ENCODE measurements around the gene SYNE1.
A peak's percentile ranks its signal among the peaks of the same experiment; 100 is the strongest.

Gene SYNE1

GRCh38 chr6:152226119-152226518 is 411.0 kb downstream of the SYNE1 start:
- no peak overlapping the region for H3K4me3 ChIP-seq (ENCODE audit: low read depth, low read length)
- DNase-seq (ENCODE audit: low read depth) = no peak

DNA sequence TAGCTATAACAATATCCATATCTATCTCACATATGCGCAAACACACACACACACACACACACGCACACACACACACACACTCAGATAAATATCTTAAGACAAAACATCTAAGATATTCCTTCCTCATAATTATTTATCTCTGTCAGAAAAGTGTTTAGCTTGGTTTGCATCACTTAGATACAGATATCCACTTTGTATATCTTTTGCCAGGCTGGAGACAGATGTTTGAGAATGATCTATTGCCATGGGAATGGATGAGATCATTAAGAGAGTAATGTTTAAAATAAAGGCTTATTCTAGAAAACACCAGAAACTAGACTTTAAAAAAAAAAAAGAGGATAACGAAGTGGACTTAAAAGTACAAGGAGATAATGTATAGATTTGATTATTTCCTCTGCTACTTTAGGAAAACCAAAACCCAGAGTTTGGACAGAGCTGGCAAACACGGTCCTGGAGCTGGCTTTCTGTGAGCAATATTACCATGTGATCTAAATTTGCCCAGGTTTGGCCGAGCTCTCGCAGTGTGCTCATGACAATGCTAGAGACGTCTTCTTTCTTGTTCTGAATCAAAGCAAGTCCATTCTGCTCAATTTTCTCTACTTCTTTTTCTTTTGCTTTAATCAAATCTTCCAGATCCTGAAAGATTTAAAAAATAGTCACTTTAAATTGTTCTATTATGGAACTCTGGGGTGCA is 411.8 kb downstream of the SYNE1 start:
- DNase-seq (ENCODE audit: low read depth) = no peak
- H3K4me3 ChIP-seq (ENCODE audit: low read depth, low read length) = no peak overlapping the region

DNA sequence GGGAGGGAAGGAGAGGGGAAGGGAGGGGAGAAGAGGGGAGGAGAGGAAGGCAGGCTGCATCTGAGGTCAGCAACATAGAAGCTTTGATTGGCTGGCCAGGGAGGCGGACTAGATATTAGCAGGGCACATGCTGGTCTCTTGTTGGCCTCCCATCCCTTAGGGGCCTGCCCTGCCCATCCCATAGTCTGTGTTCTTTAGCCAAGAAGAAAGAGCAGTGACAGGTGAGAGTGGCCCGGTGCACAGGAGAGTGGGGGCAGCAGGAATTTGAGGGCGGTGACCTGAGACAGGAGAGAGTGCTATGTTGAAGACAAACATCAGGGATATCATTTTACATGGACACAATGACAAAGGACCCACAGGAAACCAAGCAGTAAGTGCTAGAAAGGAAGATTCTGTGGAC is 413.5 kb downstream of the SYNE1 start:
- H3K4me3 ChIP-seq (ENCODE audit: low read depth, low read length) = no peak overlapping the region
- DNase-seq (ENCODE audit: low read depth) = no peak

- no peak for DNase-seq (ENCODE audit: low read depth)
These were observed 415.1 kb downstream of the SYNE1 start for GRCh38 chr6:152221806-152222628.

DNA sequence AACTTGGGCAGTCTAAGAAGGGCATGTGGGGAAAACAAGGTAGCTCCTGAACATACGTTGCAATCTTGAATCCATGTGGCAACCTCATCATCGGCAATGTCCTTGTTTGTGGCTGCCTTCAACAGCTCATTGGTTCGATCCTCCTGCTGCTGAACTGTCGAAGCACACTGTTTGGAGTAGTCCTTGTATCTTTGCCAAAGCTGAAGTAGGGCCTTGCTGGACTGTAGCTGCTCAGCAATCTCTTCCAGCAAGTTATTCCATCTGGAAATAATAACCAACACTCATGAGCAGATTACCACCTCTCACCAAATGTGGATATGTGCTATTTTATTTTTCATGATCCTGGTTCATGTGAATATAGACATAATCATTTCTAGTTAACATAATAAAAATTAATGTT is 416.4 kb downstream of the SYNE1 start:
- DNase-seq (ENCODE audit: low read depth) = no peak

More at GRCh38 chr6:152221806-152222628, 415.1 kb downstream of the SYNE1 start:
- H3K4me3 ChIP-seq (ENCODE audit: low read depth, low read length) = no peak overlapping the region

DNA sequence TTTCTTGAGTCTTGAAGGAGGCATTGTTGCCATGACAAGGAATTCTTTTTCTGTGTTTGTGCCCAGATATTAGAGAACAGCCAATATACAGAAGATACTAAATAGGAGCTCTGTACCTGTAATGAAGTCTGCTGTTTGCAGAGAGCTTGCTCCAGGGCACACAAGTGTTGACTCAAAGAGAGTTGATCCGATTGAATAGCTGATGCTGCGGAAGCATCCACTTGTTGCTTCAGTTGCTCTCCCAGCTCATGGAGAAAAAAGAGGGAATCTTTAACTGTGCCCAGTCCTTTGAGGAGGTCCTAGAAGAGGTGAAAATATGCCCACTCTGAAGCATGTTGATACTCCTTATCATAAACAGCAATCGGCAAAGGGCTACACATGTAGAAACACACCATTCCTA is 418.3 kb downstream of the SYNE1 start:
- H3K4me3 ChIP-seq (ENCODE audit: low read depth, low read length) = no peak overlapping the region
- no peak for DNase-seq (ENCODE audit: low read depth)

More for the DNA sequence above, 416.4 kb downstream of the SYNE1 start:
- no peak overlapping the region for H3K4me3 ChIP-seq (ENCODE audit: low read depth, low read length)

- DNase-seq (ENCODE audit: low read depth) = no peak
These were observed 424.7 kb downstream of the SYNE1 start for GRCh38 chr6:152212437-152212836.

DNA sequence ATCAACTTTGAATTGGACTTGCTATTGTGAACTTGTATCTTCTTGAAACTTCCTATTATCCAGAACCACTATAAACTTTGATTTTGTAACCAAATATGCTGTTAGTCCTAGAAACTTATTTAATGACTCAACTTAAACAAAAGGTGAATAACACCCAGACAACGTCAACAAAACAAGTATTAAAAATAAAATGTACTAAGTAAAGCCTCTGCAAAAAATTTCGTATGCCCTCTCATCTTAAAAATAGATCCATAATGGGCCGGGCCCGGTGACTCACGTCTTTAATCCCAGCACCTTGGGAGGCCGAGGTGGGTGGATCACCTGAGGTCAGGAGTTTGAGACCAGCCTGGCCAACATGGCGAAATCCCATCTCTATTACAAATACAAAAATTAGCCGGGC is 428.0 kb downstream of the SYNE1 start:
- H3K4me3 ChIP-seq (ENCODE audit: low read depth, low read length) = no peak overlapping the region
- no peak for DNase-seq (ENCODE audit: low read depth)

More at GRCh38 chr6:152212437-152212836, 424.7 kb downstream of the SYNE1 start:
- H3K4me3 ChIP-seq (ENCODE audit: low read depth, low read length) = no peak overlapping the region

DNA sequence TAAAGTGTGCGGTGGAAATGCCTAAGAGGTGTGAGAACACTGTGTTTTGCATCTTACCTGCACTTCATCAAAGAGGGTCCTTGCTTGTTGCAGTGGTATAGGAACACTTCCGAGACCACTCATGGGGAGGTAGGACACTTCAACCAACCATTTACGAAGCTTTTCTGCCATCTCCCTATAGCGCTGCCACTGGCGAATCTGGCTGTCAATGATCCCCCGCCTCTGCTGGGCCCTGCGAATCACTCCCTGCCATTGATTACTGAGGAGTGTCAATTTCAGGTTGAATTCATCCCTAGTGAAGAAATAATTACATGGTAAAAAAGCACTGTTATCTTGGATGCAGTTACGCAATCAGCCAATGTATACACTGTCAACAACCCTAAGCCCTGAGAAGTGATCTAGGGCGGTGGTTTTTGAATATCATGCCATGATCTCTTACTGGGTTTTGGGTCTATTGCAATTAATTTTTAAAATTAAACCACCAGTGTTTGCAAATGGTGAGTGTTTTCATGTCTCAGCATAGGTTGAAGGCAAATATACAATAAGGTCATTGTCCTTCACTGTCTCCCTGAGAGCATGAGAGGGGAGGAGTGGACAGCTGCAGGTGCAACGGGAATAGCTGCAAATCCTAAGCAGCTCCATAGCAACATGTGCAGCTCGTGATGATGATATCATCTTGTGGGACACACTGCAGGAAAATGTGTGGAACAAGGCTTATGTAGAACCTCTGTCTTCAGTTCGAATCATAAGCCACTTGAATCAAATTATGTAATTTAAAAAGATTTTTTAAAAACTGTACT is 429.0 kb downstream of the SYNE1 start:
- no peak for DNase-seq (ENCODE audit: low read depth)
- no peak overlapping the region for H3K4me3 ChIP-seq (ENCODE audit: low read depth, low read length)

GRCh38 chr6:152206072-152206818 is 430.9 kb downstream of the SYNE1 start:
- no peak overlapping the region for H3K4me3 ChIP-seq (ENCODE audit: low read depth, low read length)
- no peak for DNase-seq (ENCODE audit: low read depth)

GRCh38 chr6:152204591-152204990 is 432.6 kb downstream of the SYNE1 start:
- no peak for DNase-seq (ENCODE audit: low read depth)
- H3K4me3 ChIP-seq (ENCODE audit: low read depth, low read length) = no peak overlapping the region

- DNase-seq (ENCODE audit: low read depth) = no peak
These were observed 436.0 kb downstream of the SYNE1 start for GRCh38 chr6:152201120-152201519.

DNA sequence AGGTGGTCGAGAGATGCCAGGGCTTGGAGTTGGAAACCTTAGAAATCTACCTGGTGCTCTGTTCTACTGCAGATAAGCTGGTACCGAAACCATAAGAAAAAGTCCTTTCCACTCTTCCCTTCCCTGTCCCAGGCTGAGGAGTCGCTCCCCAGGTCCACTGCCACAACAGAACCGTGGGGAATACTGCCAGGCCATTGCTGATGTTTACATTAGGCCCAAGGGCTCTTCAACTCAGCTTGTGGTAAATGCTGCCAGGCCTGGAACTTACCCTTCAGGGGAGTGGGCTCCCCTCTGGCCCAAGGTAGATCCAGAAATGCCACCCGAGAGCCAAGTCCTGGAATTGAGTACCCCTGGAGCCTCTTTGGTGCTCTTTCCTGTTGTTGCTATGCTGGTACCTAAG is 441.3 kb downstream of the SYNE1 start:
- H3K4me3 ChIP-seq (ENCODE audit: low read depth, low read length) = no peak overlapping the region
- DNase-seq (ENCODE audit: low read depth) = no peak

More at GRCh38 chr6:152201120-152201519, 436.0 kb downstream of the SYNE1 start:
- no peak overlapping the region for H3K4me3 ChIP-seq (ENCODE audit: low read depth, low read length)

DNA sequence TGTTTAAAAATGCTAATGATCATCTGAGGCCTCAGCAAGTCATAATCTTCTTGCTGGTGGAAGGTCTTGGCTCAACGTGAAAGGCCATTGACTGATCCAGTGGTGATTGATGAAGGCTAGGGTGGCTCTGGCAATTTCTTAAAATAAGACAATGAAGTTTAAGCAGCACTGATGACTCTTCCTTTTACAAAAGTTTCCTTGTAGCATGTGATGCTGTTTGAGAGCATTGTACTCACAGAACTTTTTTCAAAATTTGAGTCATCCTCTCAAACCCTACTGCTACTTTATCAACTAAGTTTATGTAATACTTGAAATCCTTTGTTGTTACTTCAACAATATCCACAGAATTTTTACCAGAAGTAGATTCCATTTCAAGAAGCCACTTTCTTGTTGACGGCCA is 447.4 kb downstream of the SYNE1 start:
- DNase-seq (ENCODE audit: low read depth) = peak; percentile 9
- H3K4me3 ChIP-seq (ENCODE audit: low read depth, low read length) = no peak overlapping the region

GRCh38 chr6:152188011-152188410 is 449.2 kb downstream of the SYNE1 start:
- no peak for DNase-seq (ENCODE audit: low read depth)
- H3K4me3 ChIP-seq (ENCODE audit: low read depth, low read length) = no peak overlapping the region

GRCh38 chr6:152186840-152187239 is 450.3 kb downstream of the SYNE1 start:
- DNase-seq (ENCODE audit: low read depth) = no peak
- H3K4me3 ChIP-seq (ENCODE audit: low read depth, low read length) = no peak overlapping the region

GRCh38 chr6:152184917-152185574 is 452.1 kb downstream of the SYNE1 start:
- H3K4me3 ChIP-seq (ENCODE audit: low read depth, low read length) = no peak overlapping the region
- DNase-seq (ENCODE audit: low read depth) = no peak

GRCh38 chr6:152184573-152184916 is 452.6 kb downstream of the SYNE1 start:
- H3K4me3 ChIP-seq (ENCODE audit: low read depth, low read length) = no peak overlapping the region
- DNase-seq (ENCODE audit: low read depth) = no peak

DNA sequence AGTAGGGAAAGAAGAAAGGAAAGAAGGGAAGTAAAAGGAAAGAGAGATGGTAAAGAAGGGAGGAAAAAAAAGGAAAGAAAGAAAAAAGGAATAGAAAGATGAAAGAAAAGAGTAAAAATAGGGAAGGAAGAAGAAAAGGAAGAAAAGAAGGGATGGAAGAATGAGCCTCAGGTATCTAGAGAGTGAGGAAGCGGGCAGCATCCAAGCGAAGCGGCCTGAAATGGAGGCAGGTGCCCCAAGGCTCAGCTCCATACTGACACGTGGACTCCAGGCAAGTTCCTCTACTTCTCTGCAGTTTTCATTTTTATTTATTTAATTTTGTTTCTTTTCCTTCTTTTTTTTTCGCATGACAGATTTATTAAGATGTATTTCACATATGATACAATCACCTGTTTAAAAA is 456.6 kb downstream of the SYNE1 start:
- DNase-seq (ENCODE audit: low read depth) = no peak
- H3K4me3 ChIP-seq (ENCODE audit: low read depth, low read length) = no peak overlapping the region
